ENCODE data around the gene LAMP5. TPM values are rescaled to one million over a fixed set of nuclear protein-coding genes. Genes with fewer than 3 reads are reported as not detected.
A peak's percentile ranks its signal among the peaks of the same experiment; 100 is the strongest.

Gene LAMP5
- total RNA-seq, 8 experiments from 2014 or later: 0.20 to 104 (median 54.6) TPM

- ATAC-seq (replicated peaks in 6 of 8): peak in 6 of 8 experiments; percentile 24 to 87 (median 58)
Measured at GRCh38 chr20:9506964-9507369, 7.4 kb upstream of the LAMP5 start.

GRCh38 chr20:9507544-9508239 is 6.7 kb upstream of the LAMP5 start:
- ATAC-seq (replicated peaks in 6 of 8): no peak
- peaks cover 13 to 24% of the 10 kb centered on the region in 2 donors for H3K4me1 ChIP-seq (replicated peaks in 1 of 2)
- H3K4me3 ChIP-seq: no peak overlapping the region
- H3K27ac ChIP-seq: no peak overlapping the region
- in situ Hi-C loops (cut with MboI; ENCODE audit: low pct_unique_long_range_greater_than_20kb in 2 of 9, low sequenced_read_pairs in 9 of 9, unreplicated experiment in 9 of 9): no loop called here
- WGBS, 10 experiments: 8 to 100% (median 80%) methylated on average over 1 to 28 of the region's 37 CpGs; no CpG with 5 or more reads in 3 of the 10 experiments

More at GRCh38 chr20:9506964-9507369, 7.4 kb upstream of the LAMP5 start:
- Histone ChIP-seq H3K27ac (no peak overlapping the region), H3K4me3 (no peak overlapping the region), H3K4me1 (replicated peaks in 1 of 2) (peaks cover 13 to 21% of the 10 kb centered on the region in 2 donors)
- in situ Hi-C loops (cut with MboI; ENCODE audit: low pct_unique_long_range_greater_than_20kb in 2 of 9, low sequenced_read_pairs in 9 of 9, unreplicated experiment in 9 of 9): no loop called here
- WGBS, 10 experiments: 0 to 40% (median 20%) methylated on average over 2 to 20 of the region's 31 CpGs; no CpG with 5 or more reads in 5 of the 10 experiments

GRCh38 chr20:9508240-9508661 is 6.1 kb upstream of the LAMP5 start:
- Histone ChIP-seq H3K4me1 (replicated peaks in 1 of 2) (peaks cover 13 to 27% of the 10 kb centered on the region in 2 donors), H3K4me3 (no peak overlapping the region), H3K27ac (no peak overlapping the region)
- WGBS, 10 experiments: 12 to 71% (median 54%) methylated on average over 1 to 18 of the region's 23 CpGs; no CpG with 5 or more reads in 1 of the 10 experiments
- no peak for ATAC-seq (replicated peaks in 6 of 8)
- in situ Hi-C loops (cut with MboI; ENCODE audit: low pct_unique_long_range_greater_than_20kb in 2 of 9, low sequenced_read_pairs in 9 of 9, unreplicated experiment in 9 of 9): no loop called here

GRCh38 chr20:9508696-9509178 is 5.7 kb upstream of the LAMP5 start:
- H3K4me3 ChIP-seq: no peak overlapping the region
- in situ Hi-C loops (cut with MboI; ENCODE audit: low pct_unique_long_range_greater_than_20kb in 2 of 9, low sequenced_read_pairs in 9 of 9, unreplicated experiment in 9 of 9): no loop called here
- WGBS, 10 experiments: 0 to 74% (median 52%) methylated on average over 2 to 20 of the region's 30 CpGs; no CpG with 5 or more reads in 2 of the 10 experiments
- ATAC-seq (replicated peaks in 6 of 8): no peak
- H3K27ac ChIP-seq: no peak overlapping the region
- peaks cover 13 to 30% of the 10 kb centered on the region in 2 donors for H3K4me1 ChIP-seq (replicated peaks in 1 of 2)

GRCh38 chr20:9509246-9509645 is 5.1 kb upstream of the LAMP5 start:
- no peak overlapping the region for H3K4me3 ChIP-seq
- no peak overlapping the region for H3K27ac ChIP-seq
- WGBS, 10 experiments: 0 to 100% (median 56%) methylated on average over 1 to 4 of the region's 4 CpGs; no CpG with 5 or more reads in 1 of the 10 experiments
- ATAC-seq (replicated peaks in 6 of 8): no peak
- in situ Hi-C loops (cut with MboI; ENCODE audit: low pct_unique_long_range_greater_than_20kb in 2 of 9, low sequenced_read_pairs in 9 of 9, unreplicated experiment in 9 of 9): no loop called here
- peaks cover 13 to 27% of the 10 kb centered on the region in 2 donors for H3K4me1 ChIP-seq (replicated peaks in 1 of 2)

- in situ Hi-C loops (cut with MboI; ENCODE audit: low pct_unique_long_range_greater_than_20kb in 2 of 9, low sequenced_read_pairs in 9 of 9, unreplicated experiment in 9 of 9): no loop called here
- 0 to 100% (median 83%) methylated on average over 1 to 5 of the region's 5 CpGs; no CpG with 5 or more reads in 1 of the 10 experiments for WGBS, 10 experiments
- Histone ChIP-seq H3K27ac (no peak overlapping the region), H3K4me3 (no peak overlapping the region), H3K4me1 (replicated peaks in 1 of 2) (peaks cover 15 to 27% of the 10 kb centered on the region in 2 donors)
- no peak for ATAC-seq (replicated peaks in 6 of 8)
Measured at GRCh38 chr20:9510911-9511310, 3.5 kb upstream of the LAMP5 start.

- in situ Hi-C loops (cut with MboI; ENCODE audit: low pct_unique_long_range_greater_than_20kb in 2 of 9, low sequenced_read_pairs in 9 of 9, unreplicated experiment in 9 of 9): no loop called here
- ATAC-seq (replicated peaks in 6 of 8): peak in 6 of 8 experiments; percentile 14 to 29 (median 20)
- Histone ChIP-seq H3K4me3 (peak overlapping the region; percentile 48 to 71 (median 55)), H3K4me1 (replicated peaks in 1 of 2) (peaks cover 26 to 49% of the 10 kb centered on the region in 2 donors), H3K27ac (peak overlapping the region in 1 of 2 donors; percentile 80)
- 0 to 48% (median 15%) methylated on average over 2 to 8 of the region's 9 CpGs; no CpG with 5 or more reads in 5 of the 10 experiments for WGBS, 10 experiments
Measured at GRCh38 chr20:9514072-9514460, 324 bp upstream of the LAMP5 start.

GRCh38 chr20:9515214-9515585 is 810 bp downstream of the LAMP5 start:
- 0 to 35% (median 0%) methylated on average over 2 to 9 of the region's 13 CpGs; no CpG with 5 or more reads in 3 of the 10 experiments for WGBS, 10 experiments
- ATAC-seq (replicated peaks in 6 of 8): peak in 5 of 8 experiments; percentile 15 to 19 (median 16)
- Histone ChIP-seq H3K4me3 (peak overlapping the region; percentile 48 to 71 (median 55)), H3K4me1 (replicated peaks in 1 of 2) (peaks cover 29 to 60% of the 10 kb centered on the region in 2 donors), H3K27ac (peak overlapping the region in 1 of 2 donors; percentile 80)
- in situ Hi-C loops (cut with MboI; ENCODE audit: low pct_unique_long_range_greater_than_20kb in 2 of 9, low sequenced_read_pairs in 9 of 9, unreplicated experiment in 9 of 9): no loop called here

GRCh38 chr20:9515741-9516233 is 1.4 kb downstream of the LAMP5 start:
- 0 to 12% (median 4%) methylated on average over 5 to 22 of the region's 38 CpGs; no CpG with 5 or more reads in 5 of the 10 experiments for WGBS, 10 experiments
- H3K4me1 ChIP-seq (replicated peaks in 1 of 2): peaks cover 30 to 63% of the 10 kb centered on the region in 2 donors
- in situ Hi-C loops (cut with MboI; ENCODE audit: low pct_unique_long_range_greater_than_20kb in 2 of 9, low sequenced_read_pairs in 9 of 9, unreplicated experiment in 9 of 9): no loop called here
- peak overlapping the region in 1 of 2 donors; percentile 80 for H3K27ac ChIP-seq
- peak overlapping the region; percentile 48 to 71 (median 55) for H3K4me3 ChIP-seq
- ATAC-seq (replicated peaks in 6 of 8): peak in 5 of 8 experiments; percentile 14 to 21 (median 19)

- peak in 5 of 8 experiments; percentile 35 to 50 (median 40) for ATAC-seq (replicated peaks in 6 of 8)
- H3K4me1 ChIP-seq (replicated peaks in 1 of 2): peaks cover 33 to 63% of the 10 kb centered on the region in 2 donors
- peak overlapping the region; percentile 8 to 80 for H3K27ac ChIP-seq
- 0 to 58% (median 8%) methylated on average over 4 to 16 of the region's 28 CpGs; no CpG with 5 or more reads in 3 of the 10 experiments for WGBS, 10 experiments
- peak overlapping the region; percentile 48 to 71 (median 55) for H3K4me3 ChIP-seq
- in situ Hi-C loops (cut with MboI; ENCODE audit: low pct_unique_long_range_greater_than_20kb in 2 of 9, low sequenced_read_pairs in 9 of 9, unreplicated experiment in 9 of 9): no loop called here
Measured at GRCh38 chr20:9516234-9516871, 2.0 kb downstream of the LAMP5 start.

GRCh38 chr20:9517297-9518162 is 3.1 kb downstream of the LAMP5 start:
- ATAC-seq (replicated peaks in 6 of 8): no peak
- H3K4me1 ChIP-seq (replicated peaks in 1 of 2): peaks cover 33 to 55% of the 10 kb centered on the region in 2 donors
- H3K4me3 ChIP-seq: peak overlapping the region in 4 of 5 donors; percentile 48 to 71 (median 56)
- 0 to 100% (median 50%) methylated on average over 2 to 6 of the region's 8 CpGs; no CpG with 5 or more reads in 3 of the 10 experiments for WGBS, 10 experiments
- in situ Hi-C loops (cut with MboI; ENCODE audit: low pct_unique_long_range_greater_than_20kb in 2 of 9, low sequenced_read_pairs in 9 of 9, unreplicated experiment in 9 of 9): no loop called here
- H3K27ac ChIP-seq: peak overlapping the region in 1 of 2 donors; percentile 80

- in situ Hi-C loops (cut with MboI; ENCODE audit: low pct_unique_long_range_greater_than_20kb in 2 of 9, low sequenced_read_pairs in 9 of 9, unreplicated experiment in 9 of 9): no loop called here
- 0 to 57% (median 15%) methylated on average over 1 to 7 of the region's 8 CpGs for WGBS, 10 experiments
- peak overlapping the region in 1 of 2 donors; percentile 80 for H3K27ac ChIP-seq
- peak overlapping the region in 4 of 5 donors; percentile 2 to 71 (median 36) for H3K4me3 ChIP-seq
- ATAC-seq (replicated peaks in 6 of 8): no peak
- H3K4me1 ChIP-seq (replicated peaks in 1 of 2): peaks cover 33 to 49% of the 10 kb centered on the region in 2 donors
Measured at GRCh38 chr20:9518576-9519175, 4.3 kb downstream of the LAMP5 start.
